ENCODE data around the gene CBS.

Gene CBS

DNA sequence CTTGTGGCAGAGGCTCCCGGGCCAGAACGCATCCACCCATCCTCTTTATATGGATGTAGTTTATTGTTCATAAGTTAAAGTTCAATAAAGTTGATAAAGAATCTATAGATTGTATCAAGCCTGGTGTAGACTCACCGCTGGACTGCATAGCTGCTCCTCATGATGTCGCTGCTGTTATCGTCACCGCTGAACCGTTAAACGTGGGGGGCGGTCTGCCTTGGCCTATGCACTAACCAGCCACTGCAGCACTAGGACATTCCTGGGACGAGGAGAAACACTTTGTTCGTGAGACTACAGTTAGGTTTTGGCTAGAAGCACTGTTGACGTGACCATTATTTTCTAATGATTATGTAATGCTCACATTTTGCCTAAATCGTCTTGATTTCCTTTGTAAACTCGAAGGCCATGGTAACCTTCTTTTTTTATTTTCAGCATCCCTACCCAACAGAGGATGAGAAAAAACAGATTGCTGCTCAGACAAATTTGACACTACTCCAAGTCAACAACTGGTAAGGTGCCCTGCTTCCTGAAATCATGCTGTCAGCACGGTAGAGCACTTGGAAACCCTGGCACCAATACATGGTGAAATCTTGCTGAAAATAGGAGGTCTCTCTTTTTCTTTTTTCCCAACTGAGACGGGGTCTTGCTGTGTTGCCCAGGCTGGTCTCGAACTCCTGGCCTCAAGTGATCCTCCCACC is 51.0 kb downstream of the CBS start:
- no peak for TF ChIP-seq CTCF (conservative IDR thresholded peaks at IDR 0.05; ENCODE audit: low read depth, low read length)
- DNase-seq (ENCODE audit: low read depth): no peak
- no peak overlapping the region for H3K4me3 ChIP-seq (ENCODE audit: low read depth, low read length)

DNA sequence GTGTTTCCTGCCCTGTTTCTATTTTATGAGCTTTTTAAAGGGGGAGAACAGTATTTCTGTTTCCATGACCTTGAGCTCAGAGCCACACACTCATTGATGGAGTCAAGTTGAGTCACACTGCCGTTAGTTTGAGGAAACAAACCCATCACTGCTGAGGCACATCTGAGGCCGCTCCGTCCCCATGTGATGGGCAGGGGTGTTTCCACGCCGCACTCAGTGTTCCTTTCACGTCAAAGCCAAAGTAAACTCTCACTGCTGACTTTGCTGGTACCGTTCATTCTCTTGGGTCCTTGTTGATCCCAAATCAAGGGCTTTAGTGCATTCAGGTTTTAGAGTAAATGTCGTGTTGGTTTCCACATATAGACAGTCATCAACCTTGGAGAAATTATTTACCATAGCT is 52.5 kb downstream of the CBS start:
- TF ChIP-seq CTCF (conservative IDR thresholded peaks at IDR 0.05; ENCODE audit: low read depth, low read length): no peak
- no peak overlapping the region for H3K4me3 ChIP-seq (ENCODE audit: low read depth, low read length)
- DNase-seq (ENCODE audit: low read depth): no peak

GRCh38 chr21:43021756-43022600 is 53.7 kb downstream of the CBS start:
- no peak for TF ChIP-seq CTCF (conservative IDR thresholded peaks at IDR 0.05; ENCODE audit: low read depth, low read length)
- no peak for DNase-seq (ENCODE audit: low read depth)
- no peak overlapping the region for H3K4me3 ChIP-seq (ENCODE audit: low read depth, low read length)

GRCh38 chr21:43021191-43021590 is 54.4 kb downstream of the CBS start:
- no peak for TF ChIP-seq CTCF (conservative IDR thresholded peaks at IDR 0.05; ENCODE audit: low read depth, low read length)
- no peak overlapping the region for H3K4me3 ChIP-seq (ENCODE audit: low read depth, low read length)
- DNase-seq (ENCODE audit: low read depth): no peak

- TF ChIP-seq CTCF (conservative IDR thresholded peaks at IDR 0.05; ENCODE audit: low read depth, low read length): no peak
- DNase-seq (ENCODE audit: low read depth): no peak
- no peak overlapping the region for H3K4me3 ChIP-seq (ENCODE audit: low read depth, low read length)
Measured at GRCh38 chr21:43020771-43021170, 54.9 kb downstream of the CBS start.

GRCh38 chr21:43020177-43020576 is 55.5 kb downstream of the CBS start:
- no peak for TF ChIP-seq CTCF (conservative IDR thresholded peaks at IDR 0.05; ENCODE audit: low read depth, low read length)
- H3K4me3 ChIP-seq (ENCODE audit: low read depth, low read length): no peak overlapping the region
- no peak for DNase-seq (ENCODE audit: low read depth)

Measured in choroid plexus epithelial cell (primary cell).